HS-27A (cell line): Measurements from ENCODE around the gene LGI4.
"Not testable (repeated sequence)": the region's sequence is repeated elsewhere in the genome, so short reads cannot be mapped to it uniquely, and the experiment has no call there.

Source experiments
- DNase-seq: peaks from one replicate; pipeline ENCODE4 v3.0.0-alpha.2; 2012; ENCODE audit warnings: low read depth, missing footprints

Gene LGI4

DNA sequence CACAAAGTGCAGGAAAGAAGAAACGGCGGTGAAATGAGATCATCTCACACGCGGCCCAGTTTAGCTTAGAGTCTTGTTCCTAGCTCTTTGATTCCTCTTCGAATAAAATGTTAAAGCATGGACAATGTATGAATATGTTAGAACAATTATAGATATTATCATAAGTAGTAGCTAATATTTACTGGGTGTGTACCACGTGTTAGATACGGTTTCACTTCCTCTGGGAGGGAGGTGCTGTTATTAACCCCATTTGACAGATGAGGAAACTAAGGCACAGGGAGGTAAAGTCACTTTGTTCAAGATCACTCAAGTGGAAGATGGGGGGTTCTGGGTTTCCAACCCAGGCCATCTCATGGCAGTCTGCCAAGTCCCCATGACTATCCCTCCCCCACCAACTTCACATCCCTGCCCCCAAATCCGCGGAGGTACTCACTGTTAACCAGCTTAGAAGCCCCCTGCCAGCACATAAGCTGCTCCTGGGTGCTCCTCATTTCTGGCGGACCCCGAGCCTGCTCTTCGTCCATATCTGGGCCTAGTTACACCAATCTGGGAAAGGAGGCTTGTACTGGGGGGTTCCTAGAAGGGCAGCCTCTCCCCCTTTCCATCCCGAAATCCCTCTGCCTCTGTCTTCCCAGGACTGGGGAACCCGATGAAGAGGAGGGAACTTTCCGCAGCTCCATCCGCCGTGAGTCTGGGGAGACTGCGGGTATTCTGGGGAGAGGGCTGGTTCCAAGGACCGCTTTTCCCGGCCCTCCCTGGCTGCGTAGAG lies 7.2 kb upstream of the LGI4 start:
- DNase-seq, result no peak

DNA sequence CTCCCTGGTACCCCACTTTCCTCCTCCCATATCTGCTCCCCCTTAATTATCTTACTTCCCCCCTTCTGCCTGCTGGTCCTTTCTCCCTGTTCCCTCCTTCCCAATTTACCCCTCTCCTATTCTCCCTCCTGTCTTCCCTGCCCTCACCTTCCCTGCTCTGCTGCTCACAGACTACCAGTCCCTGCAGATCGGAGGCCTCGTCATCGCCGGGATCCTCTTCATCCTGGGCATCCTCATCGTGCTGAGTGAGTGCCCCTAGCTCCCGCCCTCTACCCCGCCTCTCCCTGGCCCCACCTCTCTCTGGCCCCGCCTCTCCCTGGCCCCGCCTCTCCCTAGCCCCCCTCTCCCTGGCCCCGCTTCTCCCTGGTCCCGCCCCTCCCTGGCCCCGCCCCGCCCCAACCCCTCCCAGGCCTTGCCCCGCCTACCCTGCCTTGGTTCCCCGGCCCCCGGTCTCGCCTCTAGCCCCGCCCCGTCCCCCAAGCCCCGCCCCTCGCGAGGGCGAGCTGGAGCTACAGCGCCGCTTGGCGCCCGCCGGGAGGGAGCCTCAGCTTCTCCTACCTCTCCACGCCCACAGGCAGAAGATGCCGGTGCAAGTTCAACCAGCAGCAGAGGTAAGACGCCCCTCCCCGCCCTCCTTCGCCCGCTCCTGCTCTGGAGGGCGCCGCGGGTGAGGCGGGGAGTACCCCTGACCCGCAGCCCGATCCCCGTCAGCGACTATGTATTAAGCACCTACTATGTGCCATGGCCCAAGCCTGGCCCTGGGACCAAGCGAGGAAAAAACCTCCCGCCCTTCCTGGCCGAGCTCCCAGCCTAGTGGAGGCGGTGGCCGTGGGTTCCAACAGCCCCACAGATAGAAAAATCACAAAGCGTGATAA lies 6.3 kb upstream of the LGI4 start:
- no peak for DNase-seq

DNA sequence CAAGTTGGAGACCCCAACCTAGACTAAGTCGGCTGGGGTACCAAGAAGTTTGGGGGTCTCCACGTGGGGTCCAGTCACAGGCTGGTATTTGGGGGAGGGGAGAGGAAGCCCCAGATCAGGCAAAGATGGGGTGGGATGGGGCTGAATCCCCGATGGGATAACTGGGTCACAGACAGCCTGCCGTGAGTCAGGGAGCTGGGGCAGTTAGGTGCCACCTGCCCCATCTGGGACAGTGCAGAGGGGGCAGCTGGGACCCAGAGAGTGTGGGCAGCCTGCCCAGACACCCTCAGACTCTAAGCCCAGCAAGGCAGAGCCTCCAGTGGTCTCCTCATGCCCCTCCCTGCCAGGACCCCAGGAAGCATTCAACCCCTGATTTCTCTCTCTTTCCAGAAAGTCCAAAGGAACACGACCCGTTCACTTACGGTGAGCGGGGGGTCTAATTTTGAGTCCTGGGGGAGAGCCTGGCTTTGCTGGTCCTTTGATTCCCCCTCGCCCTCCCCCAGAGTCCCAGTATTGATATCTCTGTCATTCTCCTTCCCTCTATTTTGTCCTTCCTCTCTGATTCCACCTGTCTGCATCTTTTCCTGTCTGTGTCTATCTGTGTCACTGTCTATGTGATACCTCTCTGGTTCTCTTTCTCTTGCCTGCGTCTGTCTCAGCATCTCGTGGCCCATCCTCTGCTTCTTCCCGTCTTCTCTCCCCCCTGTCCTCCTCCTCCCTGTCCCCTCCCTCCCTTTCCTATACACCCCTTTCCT lies 5.5 kb upstream of the LGI4 start:
- no peak for DNase-seq

DNA sequence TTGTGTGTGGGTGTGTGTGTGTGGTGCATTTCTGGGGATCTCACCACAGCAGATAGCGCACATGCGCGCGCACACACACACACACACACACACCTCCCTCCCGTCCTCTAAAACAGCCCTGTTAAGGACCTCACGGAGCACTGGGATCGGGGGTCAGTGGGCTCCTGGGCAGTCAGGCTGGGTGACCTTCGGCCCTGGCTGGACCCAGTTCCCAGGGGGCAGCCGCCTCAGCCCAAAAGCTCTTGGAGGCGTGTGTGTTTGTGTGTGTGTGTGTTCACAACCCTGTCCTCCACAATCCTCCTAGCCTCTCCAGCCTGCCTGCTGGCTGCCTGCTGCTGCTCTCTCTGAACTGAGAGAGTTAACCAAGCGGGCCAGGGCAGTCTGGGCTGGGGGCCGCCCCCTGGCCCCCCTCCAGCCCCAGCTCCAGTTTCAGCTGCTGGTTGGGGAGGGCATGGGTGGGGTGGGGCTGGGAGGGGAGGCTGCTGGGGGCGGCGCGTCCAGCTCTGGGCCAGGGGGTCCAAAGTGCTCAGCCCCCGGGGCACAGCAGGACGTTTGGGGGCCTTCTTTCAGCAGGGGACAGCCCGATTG lies 3.5 kb upstream of the LGI4 start, which contains the start of gene FXYD1:
Gene FXYD1 (plus strand): TSS at position 520 of the 588 bp plus-strand sequence. CDS start 1,256 bp downstream, outside the sequence.
- no peak for DNase-seq

DNA sequence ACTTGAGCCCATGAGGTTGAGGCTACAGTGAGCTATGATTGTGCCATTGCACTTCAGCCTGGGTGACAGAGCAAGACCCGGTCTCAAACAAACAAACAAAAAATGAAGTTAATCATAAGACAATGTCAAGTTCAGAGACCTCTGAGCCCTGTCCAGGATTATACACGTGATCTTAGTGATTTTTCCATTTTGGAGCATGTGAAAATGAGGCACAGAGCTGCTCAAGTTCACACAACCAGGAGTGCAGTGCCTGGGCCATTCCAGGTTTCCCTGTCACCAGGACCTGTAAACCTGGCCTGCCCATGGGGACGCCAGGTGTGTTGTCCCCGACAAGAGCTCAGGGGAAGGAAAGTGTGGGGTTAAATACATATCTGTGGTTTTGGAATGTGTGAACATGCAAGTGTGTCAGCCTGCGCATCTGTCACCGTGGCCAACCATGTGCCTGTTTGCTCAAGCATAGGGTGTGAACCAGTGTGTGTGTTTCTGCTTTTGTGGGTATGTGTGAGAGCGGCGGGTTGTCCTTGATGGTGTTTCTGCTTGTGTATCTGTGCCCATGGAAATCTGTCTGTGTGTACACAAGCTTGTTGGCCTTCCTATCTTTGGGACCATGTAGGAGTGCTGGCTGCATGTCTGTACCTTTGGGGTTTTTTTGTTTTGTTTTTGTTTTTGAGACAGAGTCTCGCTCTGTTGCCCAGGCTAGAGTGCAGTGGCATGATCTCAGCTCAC lies 2.3 kb upstream of the LGI4 start:
- no peak for DNase-seq

DNA sequence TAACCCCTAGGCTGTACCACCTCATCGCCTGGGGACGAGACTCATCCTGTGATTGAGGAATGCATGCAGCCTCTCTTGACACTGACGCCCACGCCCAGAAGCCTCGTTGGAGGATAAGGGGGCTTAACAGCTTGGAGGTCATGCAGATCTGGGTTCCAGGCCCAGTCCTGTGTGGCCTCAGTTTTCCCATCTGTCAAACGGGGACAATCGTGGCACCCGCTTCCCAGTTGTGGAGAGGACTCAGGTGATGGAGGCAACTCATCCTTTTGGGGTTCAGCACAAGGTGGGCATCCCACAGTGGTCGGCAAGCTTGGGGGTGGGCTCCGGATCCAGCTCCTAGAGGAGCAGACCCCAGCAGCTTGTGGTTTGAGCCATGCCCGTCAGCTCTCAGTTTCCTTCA lies 1.4 kb upstream of the LGI4 start:
- DNase-seq, result no peak

DNA sequence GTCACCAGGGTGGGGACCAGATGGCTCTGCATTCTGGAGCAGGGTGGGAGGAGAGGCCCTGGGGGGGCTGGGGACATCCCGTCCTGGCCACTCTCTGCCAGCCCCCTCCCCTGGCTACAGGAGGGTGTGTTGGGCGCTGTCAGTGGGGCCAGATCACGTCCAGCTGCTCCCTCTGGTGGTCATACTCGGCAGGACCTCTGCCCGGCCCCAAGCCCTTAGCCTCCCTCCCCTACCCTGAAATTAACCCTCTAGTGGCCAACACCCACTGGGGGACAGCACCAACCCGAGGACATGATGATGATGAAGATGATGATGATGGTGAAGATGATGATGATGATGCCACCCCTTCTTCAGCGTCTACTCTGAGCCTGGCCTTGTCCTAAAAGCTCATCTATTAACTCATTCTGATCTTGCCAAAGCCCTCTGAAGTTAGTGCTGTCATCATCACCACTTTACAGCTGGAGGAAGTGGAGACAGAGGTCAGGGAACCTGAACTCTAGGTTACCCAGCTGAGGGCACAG lies 590 bp upstream of the LGI4 start:
- no peak for DNase-seq

DNA sequence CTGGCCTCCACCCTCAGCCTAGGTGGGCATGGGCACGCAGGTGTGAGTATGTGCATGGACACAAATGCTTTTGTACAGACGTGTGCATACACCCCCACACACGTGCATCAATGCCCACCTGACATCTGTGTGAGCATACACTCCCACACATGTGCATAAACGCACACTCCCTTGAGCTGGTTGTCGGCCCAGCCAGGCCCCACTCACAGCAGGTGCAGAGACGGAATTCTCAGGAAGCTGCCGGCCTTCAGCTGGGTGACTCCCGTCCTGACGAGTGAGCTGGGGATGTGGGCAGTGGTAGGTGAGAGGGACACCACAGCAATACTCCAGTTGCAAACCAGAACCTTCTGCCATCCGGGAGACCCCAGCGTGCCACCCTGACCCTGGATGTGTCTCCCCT lies 1.0 kb downstream of the LGI4 start:
- no peak for DNase-seq

DNA sequence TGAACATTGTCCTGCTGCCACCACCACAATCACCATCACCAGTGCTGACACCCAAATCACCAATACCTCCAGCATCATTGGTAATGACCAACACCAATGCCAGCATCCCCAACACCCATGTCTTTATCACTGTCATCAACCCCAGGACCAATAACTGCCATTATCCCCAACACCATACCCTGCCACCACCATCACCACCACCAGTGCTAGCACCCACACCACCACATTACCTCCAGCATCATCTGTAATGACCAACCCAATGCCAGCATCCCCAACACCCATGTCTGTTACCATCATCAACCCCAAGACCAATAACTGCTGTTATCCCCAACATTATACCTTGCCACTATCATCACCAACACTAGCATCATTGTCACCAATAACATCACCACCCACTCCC lies 2.6 kb downstream of the LGI4 start:
- no peak for DNase-seq

DNA sequence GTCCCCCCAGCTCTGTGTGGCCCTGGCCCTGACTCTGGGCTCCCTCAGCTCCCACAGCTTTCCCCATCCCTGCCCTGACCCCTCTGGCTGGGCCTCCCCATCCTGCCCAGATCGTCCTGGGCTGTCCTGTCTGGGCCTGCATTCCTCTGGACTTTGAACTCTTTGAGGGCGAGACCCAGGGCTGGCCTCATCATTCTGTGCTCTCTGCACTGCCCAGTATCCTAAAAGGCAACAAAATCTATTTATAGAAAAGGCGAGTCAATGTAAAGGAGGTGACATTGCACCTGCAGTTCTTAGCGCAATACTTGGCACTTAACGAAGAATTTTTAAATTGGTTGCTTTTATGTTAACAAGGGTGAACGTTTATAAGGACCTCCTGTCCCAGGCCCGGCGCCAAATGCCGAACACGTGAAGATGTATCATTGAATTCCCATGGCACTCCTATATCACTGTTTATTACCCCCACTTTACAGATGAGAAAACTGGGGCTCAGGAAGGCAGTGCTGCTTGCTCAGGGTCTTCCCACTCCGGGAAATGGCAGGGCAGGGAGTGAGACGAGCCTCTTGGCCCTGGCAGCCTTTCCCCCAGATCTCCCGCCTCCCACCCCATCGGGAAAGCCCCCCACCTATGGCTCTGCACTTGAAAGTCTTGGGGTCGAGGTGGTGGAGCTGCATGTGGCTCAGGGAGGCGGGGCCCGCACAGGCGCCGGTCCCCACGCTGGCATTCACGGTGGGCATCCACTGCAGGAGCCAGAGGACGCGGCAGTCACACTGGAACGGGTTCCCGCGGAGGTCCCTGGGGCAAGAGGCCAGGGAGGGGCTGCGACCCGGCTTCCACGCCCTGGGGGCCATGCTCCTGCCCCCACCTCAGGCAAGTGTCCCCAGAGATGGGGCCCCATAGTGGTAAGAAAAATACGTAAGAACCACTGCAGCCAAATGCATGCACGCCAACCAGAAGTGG lies 3.8 kb downstream of the LGI4 start:
- DNase-seq, result no peak

DNA sequence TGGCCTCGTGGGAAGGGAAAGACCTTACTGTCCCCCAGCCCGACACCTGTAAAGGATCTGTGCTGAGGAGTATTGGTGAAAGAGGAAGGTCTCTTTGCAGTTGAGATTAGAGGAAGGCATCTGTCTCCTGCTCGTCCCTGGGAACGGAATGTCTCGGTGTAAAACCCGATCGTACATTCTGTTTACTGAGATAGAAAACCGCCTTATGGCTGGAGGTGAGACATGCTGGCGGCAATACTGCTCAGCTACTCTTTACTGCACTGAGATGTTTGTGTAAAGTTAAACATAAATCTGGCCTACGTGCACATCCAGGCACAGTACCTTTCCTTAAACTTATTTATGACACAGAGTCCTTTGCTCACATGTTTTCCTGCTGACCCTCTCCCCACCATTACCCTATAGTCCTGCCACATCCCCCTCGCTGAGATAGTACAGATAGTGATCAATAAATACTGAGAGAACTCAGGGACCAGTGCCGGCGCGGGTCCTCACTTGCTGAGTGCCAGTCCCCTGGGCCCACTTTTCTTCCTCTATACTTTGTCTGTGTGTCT lies 5.1 kb downstream of the LGI4 start:
- not testable (repeated sequence) for DNase-seq

DNA sequence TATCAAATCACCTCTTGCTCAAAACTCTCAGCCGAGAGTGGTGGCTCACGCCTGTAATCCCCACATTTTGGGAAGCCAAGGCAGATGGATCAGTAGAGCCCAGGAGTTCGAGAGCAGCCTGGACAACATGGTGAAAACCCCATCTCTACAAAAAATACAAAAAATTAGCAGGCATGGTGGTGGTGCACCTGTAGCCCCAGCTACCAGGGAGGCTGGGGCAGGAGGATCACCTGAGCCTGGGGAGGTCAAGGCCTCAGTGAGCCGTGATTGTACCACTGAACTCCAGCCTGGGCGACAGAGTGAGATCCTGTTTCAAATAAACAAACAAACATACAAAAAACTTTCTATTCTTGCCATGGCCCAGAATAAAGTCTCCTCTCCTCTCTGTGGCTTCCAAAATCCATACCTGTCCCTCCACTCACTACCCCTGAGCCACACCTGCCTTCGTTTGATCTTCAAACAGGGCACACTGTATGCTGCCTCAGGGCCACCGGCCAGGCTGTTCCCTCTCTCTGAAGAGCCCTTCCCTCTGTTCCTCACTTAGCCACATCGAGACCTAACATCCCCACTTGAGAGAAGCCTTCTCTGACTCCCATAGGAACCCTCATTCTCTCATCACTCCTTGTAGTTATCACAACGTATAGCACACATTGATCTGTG lies 6.3 kb downstream of the LGI4 start:
- DNase-seq, result no peak

DNA sequence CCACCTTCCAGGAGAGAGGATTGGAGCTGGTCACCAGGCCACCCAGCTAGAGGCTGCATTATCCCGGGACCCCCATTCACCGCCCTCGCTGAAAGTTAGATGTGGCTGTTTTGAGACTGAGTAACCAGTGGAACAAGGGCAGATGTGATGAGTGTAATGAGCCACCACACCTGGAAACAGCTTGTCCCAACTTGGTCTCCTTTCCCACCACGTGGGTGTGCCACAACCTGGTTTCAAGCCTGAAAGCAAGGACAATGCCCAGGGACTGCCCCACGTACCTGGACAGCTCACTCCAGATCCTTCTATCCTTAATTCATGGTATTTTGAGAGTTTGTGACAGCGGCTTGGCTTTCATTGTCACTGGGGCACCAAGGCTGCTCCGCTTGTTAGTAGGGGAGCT lies 7.0 kb downstream of the LGI4 start:
- no peak for DNase-seq

DNA sequence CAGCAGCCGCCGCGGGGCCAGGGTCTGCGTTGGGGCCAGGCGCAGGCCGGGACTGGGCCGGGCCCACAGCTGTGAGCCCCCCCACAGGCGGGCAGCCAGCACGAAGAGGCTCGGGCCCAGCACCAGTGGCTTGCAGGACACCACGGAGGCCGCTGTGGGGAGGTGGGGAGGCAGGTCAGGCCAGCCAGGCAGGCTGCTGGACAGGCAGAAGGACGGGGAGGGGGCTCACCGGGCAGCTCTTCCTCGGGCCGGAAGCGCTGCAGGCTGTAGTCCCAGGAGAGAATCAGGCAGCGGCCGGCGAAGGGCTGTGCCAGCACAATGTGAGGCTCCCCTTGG lies 8.3 kb downstream of the LGI4 start:
- no peak for DNase-seq

DNA sequence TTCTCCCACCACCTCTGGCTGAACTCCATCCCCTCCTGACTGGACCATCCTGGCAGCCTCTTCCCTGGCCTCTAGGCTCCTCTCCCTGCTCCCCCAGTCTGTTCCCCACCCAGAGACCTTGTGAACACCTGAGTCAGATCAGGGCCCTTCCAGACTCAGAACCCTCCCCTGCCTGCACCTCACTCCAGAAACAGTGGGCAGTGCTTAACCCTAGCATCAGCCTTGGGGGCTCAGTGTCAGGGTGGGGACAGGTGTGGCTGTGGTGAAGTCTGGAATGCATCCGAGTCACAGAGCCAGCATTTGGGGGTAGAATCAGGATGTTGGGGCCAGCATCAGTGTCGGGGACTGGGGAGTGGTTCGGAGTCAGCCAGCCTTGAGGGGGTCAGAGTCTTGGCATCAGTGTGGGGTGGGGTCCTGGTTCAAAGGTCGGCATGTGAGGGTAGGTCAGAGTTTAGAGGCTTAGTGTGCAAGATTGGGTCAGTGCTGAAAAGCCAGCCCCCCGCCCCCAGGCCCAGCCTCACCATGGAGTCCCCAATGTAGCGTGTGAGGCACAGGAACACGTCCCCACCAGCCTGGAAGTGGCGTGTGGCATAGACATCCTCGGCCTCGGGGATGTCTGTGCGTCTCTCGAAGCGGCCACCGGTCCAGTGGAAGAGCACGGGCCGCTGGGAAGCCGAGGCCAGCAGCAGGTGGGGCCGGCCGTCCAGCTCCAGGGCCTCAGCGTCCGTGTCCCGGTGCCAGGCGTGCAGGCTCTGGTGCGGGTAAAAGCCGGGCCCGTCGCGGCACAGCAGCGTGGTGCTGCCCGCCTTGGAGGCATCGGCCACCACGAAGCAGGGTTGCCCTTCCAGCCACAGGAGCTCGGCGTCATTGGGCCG lies 8.9 kb downstream of the LGI4 start:
- DNase-seq, result no peak

DNA sequence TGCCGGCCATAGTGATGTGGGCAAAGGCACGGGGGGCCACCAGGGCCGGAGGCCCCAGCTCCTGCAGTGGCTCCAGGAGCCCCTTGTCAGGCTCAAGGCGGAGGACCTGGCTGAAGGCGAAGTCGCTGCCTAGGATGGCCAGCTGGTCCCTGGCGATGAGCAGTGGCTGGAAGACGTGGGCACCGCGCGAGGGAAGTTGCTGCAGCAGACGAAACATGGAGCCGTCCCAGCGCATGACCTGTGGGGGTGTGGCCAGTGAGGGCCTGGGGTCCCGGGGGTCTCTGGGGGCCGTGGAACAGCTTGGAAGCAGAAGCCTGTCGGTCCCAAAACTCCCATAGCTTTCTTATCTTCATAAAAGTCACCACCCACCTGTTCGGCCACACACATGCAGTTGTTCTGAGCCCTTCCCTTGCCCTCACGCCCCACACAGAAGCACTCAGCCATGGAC lies 9.6 kb downstream of the LGI4 start:
- no peak for DNase-seq

DNA sequence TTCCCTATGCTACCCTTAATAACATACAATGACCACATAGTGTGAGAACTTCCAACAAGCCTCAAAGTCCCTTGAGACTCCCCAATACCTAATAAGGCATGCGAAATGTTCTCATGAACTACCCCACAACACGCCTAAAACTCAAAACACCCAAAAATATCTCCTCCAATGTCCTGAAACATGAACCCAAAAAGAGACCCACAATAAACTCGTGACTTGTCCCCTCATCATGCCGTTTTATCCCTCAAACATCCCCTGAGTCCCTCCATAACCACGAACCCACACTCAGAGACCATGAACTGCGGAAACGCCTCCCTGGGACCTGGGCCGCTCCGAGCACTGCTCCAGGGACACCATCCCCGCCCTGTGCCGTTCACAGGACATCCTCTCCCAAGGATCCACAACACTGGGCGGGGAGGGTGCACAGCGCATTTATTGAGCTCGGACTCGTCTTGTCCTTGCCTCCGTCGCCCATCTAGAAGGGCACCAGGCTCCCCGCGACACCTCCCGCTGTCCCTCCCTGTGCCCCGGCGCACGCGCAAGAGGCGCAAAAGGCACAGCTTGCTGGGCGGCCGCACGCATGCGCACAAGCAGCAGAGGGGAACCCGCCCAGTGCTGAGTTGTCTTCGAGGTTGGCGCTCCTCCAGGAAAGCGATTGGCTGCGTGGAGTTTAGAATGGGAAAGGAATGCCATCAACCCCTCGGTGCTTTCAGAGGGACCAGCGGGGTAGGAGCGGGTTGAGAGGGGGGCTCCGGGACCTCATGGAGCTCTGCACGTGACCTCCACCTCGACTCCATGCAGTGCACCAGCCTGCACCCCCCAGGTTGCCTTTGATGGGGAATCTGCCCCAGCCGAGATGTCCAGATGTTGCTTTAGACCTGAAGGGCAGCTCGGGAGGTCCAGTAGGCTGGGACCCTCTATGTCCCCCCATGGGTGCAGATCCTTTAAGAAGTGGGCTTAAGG lies 10.5 kb downstream of the LGI4 start:
- peak; percentile 97 for DNase-seq
